GM18858 (cell line): ENCODE measurements around the gene CUX1.
"Not testable (repeated sequence)": the region's sequence is repeated elsewhere in the genome, so short reads cannot be mapped to it uniquely, and the experiment has no call there.

Experiments
- ATAC-seq: cut with Tn5 transposase; IDR thresholded peaks from one replicate; pipeline ENCODE4 v1.9.1; 2021; ENCODE audit not compliant: unreplicated experiment

CUX1 gene

DNA sequence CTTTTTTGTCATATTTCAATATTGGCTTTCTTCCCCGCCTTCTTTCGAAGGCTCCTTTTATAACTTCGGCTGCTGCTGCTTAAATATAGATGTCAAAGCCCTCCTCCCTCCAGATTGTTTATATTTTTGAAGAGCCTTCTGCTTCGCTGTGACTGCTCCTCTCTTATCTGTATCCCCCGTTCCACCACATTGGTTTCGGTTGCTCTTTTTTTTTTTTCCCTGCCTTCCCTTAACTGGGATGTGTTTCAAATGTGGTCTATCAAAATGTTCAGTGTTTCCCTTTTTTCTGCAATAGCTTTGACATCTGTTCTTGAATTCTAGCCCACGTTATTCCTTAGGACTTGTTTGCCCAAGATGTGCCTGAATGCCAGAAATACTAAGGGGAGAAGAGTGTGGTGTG is 96.4 kb downstream of the CUX1 start:
- no peak for ATAC-seq

DNA sequence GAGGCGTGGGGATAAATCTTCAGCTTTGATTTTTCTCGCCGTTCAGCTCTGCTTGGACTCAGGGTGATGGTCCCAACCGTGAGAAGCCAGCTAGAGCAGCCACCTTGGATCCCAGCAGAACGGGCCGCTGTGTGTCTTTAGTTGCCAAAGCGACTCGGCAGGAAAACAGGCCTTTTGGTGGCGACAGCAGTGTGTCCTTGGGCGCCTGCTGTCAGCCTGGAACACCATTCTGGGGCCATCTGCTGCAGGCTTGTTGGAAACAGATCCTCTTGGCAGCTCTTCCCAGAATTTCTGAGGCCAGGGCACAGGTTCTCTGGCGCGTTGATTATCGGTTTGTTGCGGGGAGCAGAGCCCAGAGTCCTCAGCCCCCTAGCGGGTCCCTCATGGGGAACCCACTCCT is 97.6 kb downstream of the CUX1 start:
- ATAC-seq, result no peak

DNA sequence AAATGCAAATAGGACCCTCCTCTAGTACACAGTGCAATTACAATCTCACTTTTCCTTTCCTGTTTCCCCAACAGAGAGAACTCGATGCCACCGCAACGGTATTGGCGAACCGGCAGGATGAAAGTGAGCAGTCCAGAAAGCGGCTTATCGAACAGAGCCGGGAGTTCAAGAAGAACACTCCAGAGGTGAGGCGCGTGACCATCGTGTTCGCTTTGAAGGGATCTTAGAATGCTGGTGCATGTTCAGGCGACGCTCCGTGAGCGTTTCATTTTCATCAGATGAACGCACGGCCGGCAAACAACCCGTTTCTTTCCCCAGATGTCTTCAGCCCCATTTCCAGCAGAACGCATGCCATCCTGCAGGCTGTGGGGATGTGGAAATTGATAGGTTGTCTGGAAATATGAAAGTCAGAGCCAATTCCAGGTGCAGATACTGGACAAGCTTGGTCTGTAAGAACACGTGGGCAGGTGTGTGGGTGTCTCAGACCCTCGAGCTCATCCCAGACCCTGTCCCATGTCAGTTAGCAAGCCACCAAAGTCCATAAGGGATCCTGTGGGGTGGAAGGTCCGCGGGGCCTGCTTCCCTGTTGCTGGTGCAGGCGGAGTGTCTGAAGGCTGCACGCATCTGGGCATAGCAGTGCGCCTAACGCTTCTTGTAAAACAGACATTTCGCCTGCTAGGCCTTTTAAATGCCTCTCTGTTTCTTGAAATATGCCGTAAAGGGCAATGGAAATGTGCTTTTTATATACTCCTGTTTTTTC is 98.8 kb downstream of the CUX1 start:
- ATAC-seq, result no peak

DNA sequence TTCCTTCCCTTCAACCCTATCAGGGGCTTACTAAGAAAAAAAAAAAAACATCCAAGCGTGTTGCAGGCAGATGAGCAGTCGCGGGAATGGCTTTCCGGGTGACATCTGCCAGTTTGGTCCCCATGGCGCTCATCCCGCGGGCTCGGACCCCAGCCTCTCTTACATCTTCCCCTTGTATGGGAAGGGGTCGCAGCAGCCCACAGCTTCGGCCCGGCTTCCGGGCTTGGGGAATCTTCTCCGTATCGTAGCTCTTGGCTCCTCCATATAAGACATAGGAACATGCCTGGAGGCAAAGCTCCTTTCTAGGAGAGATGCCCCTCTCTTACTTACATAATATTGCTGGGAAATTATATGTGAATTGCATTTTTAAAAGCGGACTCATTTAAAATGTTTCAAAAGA is 99.5 kb downstream of the CUX1 start:
- ATAC-seq, result no peak

DNA sequence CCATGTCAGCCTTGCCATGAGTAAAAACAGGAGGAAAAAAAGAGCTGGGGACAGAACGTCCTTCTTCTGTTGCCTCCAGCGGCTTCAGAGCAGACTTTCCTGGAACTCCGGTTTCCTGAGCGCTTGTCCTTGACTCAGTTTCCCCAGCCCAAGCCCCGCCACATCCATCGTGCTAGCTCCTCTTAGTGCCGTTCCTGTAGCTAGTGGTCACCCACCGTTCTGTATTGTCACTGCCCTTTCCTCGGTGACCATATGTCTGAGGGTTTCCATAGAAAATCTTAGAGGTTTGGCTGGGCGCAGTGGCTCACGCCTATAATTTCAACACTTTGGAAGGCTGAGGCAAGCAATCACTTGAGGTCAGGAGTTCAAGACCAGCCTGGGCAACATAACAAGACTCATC is 100.1 kb downstream of the CUX1 start:
- no peak for ATAC-seq

DNA sequence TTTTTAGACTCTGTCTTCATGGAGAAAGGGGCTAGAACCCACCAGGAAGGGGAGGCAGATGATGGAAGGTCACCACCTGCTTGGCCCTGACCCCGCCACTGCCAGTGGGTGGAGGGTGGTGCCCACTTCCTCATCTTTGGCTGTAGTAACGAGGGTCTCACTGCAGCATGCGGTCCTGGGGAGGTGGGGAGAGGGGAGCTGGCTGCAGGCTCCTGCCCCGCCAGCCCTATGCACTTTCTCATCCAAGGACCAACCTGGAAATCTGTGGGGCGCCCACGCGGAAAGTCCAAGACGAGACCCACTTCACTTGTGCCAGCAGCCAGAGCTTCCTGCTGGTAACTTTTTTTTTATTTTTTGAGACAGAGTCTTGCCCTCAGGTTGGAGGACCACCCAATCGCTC is 101.0 kb downstream of the CUX1 start:
- no peak for ATAC-seq

DNA sequence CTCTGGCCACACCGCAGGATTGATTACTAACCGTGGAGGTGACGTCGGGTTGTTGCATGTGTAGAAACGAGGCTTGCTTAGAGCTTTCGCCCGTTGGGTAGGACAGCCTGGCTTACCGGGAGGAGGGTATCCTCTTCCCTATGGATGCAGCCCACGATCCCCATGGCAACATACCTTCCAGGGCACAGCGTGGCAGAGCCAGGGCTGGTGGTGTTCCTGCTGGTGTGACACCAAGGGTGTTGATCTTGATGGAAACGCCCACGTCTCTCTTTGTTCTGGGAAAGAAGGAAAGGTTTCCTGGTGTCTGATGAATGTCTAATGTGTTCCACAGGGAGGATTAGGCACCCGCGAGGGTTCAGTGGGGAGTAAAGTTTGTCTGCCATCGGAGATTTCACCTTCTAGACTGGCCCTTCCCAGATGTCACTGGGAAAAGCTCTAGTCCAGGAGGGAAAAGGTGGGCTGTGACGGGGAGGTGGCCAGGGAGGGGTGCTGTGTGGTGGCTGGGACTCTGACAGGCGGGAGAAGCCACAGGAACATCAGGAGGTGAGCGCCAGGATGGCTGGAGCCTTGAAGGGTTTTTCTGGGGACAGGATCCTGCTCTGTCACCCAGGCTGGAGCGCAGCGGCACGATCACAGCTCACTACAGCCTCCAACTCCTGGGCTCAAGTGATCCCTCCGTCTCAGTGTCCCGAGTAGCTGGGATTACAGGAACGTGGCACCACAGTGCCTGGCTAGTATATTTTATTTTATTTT is 102.1 kb downstream of the CUX1 start:
- no peak for ATAC-seq

DNA sequence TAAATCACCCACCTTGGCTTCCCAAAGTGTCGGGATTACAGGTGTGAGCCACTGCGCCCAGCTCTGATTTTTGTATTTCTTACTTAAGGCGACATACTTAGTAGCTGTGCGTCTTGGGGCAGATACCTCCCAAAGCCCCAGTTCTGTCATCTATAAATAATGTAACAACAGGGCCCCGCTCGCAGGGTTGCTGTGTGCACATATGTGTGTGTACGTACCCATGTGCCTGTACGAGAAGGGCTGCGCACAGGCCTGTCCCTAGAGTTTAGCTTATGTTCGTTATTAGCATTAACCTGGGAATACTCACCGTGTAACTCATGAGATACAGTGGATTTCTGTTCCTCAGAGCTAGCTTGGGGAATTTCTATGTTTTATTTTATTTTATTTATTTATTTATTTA is 103.6 kb downstream of the CUX1 start:
- no peak for ATAC-seq

DNA sequence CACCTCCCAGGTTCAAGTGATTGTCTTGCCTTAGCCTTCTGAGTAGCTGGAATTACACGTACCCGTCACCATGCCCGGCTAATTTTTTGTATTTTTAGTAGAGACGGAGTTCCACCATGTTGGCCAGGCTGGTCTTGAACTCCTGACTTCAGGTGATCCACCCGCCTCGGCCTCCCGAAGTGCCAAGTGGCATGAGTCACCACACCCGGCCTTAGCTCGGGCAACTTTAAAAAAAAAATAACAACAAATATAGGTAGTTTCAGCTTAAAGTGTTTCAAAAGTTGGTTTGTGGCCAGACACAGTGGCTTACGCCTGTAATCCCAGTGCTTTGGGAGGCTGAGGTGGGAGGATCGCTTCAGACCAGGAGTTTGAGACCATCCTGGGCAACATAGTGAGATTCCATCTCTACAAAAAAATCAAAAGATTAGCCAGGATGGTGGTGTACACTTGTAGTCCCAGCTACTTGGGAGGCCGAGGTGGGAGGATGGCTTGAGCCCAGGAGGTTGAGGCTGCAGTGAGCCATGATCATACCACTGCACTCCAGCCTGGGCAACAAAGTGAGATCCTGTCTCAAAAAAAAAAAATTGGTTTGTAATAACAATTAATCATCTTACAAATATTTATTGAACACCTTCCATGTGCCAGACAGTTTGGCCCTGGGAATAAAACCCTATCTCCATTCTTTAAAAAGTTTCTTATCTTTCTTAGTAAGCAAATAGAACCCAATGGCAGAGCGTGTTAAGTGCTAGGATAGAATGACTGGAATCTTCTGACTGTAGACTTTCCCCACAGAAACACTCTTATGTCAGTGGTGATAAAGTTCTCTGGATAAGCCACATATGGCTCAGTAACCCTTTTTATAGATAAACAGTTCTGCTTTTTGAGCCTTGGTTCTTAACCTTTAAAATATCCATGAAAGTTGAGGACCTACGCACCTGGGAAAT is 104.4 kb downstream of the CUX1 start:
- ATAC-seq, result not testable (repeated sequence)

DNA sequence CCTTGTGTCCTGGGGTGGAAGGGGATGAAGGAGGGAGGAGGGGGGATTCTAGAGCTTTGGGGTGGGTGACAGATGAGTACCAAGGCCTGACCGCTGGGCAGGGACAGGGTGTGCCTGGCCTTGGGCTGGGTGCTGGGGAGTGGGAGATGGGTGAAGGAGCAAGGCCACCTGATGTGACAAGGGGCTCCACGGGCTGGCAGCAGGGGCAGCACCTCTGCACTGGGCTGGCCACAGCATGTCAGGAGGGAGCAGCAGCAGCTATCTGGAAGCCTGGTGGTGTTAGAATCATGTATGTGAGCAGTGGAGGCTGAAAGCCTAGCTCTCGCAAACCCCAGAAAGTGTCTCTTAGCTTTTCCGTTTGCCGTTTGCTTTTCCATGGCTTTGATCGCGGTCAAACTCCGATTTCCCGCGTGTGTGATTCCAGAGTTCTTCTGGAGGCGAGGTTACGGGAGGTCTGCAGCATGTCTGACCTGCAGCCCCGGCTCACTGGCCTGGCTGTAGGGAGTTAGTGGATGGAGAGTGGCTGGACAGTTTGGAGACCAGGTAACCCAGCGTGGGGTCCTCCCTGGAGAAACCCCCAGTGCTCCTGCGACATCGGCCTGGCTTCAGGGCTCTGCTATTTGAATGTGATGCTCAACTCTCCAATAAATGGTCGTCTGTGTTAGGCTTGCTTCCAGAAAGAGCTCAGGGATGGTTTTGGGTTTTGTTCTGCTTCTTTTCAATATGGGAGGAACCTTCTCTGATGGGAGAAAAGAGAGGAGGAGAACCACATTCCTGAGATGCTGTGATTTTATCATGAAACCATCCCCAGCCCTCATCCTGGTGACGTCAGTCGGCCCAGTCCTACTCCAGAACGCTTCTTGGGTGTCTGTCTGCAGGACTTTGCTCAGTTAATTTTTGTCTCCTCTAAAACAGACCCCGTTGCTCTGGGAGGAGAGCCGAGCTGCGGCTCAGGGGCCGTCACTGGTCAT is 105.5 kb downstream of the CUX1 start:
- ATAC-seq, result no peak

DNA sequence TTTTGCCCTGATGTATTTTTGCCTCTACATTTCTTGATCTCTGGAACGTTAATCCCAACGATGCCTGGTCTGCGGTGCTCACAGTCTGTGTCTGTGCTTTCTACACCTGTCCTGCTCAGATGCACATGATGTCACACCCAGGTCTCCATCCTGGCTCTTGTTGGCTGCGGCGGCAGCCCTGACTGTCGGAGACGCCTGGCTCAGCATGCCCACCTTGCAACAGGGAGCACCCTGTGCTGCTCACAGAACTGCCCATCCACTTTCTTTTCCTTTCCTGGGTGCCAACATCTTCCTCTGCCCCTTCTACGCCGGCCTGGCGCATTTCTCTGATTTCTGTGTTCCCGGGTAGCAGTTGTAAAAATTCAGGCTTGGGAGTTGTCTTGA is 106.2 kb downstream of the CUX1 start:
- no peak for ATAC-seq

DNA sequence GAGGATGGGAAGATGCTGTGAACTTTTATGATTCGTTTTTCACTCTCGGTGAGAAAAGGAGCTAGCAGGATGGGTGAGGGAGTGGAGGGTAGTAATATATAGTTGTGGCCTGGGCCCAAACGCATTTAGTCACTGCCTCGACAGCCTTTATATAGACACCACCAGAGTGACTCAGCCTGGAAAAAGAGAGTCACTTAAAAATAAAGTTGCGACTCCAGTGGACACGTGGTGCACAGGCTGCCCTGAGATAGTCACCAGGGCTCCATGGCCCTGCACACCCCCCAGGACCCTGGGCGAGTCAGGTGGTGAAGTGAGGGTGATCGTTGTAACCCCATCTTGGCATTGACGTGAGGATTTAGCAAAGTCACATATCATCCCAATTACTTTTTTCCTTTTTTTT is 106.7 kb downstream of the CUX1 start:
- ATAC-seq, result no peak

DNA sequence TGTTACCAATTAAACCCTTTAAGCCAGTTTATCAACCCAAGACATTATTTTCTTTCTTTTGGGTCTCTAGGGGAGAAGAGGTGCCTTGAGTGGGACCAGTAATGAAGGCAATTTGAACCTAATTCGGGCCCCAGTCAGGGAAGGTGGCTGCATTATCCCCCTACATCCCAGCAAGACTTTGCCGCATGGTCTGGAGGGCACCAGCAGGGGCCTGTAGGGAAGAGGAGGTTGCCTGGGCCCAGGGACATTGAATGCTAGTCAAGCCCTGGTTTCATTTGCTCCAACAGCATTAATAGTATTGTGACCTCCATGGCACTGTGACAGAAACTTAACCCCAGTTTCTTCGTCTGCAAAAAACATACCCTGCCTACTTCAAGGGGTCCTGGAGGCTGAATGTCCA is 108.8 kb downstream of the CUX1 start:
- no peak for ATAC-seq

DNA sequence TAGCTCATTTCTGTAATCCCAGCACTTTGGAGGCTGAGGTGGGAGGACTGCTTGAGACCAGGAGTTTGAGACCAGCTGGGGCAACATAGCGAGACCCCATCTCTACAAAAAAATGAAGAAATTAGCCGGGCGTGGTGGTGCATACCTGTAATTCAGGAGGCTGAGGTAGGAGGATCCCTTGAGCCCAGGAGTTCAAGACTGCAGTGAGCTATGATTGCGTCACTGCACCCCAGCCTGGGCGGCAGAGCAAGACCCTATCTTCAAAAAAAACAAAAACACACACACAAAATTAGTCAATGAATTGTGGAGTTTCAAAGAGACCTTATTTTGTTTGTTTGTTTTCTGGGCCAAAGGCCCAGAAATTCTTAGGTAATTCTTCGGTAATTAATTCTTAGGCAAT is 110.0 kb downstream of the CUX1 start:
- ATAC-seq, result no peak

DNA sequence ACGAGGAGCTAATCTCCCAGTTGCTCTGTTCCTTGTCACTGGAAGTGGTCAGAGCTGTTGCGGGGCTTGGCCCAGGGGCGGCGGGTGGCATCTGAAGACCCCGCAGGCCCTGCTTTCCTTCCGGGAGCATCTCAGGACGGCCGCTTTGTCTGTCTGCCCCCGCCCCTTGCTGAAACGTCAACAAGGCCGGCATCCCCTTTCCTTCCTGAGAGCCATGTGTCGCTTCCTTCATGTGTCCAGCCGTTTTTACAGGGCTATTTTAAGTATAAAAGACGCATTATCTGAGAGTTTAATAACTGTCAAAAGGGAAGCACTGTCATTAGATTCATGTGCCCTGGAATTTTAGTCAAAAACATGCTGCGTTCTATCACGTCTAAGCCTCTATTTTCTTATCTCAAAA is 110.4 kb downstream of the CUX1 start:
- ATAC-seq, result no peak

DNA sequence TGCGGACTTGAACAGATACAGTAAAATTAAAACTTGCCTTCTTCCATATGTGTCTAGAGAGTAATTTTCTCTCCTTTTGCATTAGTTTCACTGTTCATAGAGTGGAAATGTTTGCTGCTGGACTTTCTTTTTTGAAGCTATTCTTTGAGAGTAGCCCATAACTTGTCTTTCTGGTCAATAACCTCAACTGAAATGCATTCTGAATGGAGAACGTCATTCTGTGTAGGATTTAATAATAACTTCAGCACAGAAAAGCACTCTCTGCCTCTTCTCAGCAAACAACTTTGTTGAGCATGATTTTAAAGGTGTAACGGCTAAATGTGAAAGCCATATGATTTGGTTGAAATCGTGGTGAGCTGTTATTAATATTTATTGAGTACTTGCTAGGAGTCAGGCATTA is 111.8 kb downstream of the CUX1 start:
- ATAC-seq, result no peak

DNA sequence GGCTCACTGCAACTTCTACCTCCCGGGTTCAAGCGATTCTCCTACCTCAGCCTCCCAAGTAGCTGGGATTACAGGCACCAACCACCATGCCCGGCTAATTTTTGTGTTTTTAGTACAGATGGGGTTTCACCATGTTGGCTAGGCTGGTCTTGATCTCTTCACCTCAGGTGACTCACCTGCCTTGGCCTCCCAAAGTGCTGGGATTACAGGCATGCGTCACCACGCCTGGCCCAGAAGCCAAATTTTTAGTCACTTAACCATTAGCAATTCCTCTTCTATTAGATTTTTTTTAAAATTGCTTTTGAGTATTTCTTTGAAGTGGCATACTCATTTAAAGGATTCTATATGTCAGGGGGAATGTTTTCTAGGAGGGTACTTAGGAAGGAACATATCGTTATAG is 112.5 kb downstream of the CUX1 start:
- not testable (repeated sequence) for ATAC-seq

DNA sequence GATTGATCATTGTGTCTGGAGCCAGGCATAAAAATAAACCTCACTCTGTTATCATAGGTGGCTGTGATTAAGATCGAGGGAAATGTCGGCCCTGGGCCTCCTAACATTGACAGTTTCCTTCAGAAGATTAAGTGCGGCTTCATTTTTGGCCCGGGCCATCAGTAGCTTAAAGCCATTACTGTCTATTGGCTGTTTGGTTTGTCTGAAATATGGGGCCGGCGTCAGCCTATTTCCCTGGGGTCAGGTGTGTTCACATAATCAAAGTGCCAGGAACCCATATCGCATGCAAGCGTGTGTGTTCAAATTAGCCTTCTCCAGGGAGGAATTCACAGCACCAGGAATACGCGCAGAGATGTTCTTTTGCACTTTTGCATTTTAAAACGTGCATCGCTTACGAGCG is 114.7 kb downstream of the CUX1 start:
- no peak for ATAC-seq

DNA sequence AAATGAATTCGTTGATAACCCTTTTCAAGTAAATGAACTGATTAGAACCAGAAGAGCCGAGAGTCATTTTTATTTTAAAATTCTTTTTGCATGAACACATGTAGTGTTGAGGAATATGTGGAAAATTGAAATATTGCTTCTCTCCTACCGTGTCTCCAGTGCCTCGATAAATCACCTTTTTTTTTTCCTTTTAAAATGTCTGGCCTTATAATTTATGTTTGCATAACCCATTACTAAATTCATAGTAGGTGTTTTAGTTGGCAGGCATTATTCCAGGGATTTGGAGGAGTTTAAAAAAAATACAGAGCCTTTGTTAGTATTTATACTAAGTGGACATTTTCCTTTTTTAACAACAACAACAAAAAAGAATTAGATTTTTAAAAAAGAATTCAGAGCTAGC is 115.6 kb downstream of the CUX1 start:
- no peak for ATAC-seq

DNA sequence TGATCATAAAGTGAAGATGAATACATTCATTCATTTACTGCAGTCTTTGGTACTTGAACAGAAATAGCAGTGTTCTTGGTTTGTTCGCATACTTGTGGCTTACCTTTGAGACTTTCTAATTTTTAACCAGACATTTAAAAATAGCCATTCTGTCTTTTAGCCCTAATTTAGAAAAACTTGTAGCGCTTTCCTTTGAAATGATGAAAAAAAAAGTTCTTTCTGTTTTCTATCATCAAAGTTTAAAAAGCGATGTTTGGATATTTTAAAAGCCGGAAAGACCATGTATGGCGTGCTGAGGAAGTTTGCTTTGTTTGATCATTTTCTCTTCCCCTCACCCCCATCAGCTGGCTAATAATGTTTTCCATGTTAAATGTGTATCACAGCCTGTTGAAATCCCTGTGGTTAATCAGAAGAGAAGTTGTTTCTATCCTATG is 116.3 kb downstream of the CUX1 start:
- ATAC-seq, result no peak
